GM19438 (cell line): ENCODE data around the gene MYH13.

Experiments used
- ATAC-seq: cut with Tn5 transposase; IDR thresholded peaks from one replicate; pipeline ENCODE4 v1.9.1; 2021; ENCODE audit warnings: low read depth; ENCODE audit not compliant: unreplicated experiment

The MYH13 gene

DNA sequence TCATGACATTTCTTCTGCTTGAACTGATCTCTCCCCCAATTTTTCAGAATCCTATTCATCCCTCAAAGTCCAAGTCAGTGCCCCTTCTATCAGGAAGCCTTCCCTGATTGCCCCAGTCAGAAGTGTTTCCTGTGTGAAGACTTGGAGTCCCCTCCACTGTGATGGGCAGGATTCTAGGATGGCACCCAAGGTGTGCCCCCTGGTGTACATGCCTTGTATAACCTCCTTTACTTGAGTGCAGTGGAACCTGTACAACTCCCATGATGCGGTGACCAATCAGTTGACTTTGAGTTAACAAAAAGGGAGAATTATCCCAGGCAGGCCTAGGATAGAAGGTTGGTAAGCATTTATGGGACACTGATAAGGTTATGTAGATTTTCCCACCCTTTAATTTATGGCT, 23.4 kb downstream of the MYH13 start:
- no peak for ATAC-seq

GRCh38 chr17:10344816-10345215, 28.0 kb downstream of the MYH13 start:
- no peak for ATAC-seq

GRCh38 chr17:10339051-10339450, 33.8 kb downstream of the MYH13 start:
- ATAC-seq, result no peak

DNA sequence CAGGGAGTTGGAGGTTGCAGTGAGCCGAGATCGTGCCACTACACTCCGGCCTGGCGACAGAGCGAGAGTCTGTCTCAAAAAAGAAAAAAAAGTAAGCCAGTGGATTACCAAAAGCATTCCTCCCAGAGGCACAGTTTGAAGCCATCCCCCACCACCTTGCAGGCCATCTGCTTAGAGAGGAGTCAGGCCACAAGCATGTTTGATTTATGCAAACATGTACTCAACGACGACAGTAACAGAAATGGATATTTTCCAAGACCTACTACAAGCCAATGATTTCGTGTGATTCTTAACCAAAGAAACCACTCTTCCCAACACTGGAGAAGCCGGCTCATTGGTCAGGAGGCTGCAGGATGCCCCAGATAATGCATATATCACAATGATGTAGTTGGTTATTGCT, 34.8 kb downstream of the MYH13 start:
- ATAC-seq, result no peak

- no peak for ATAC-seq
These were observed 35.7 kb downstream of the MYH13 start for GRCh38 chr17:10337136-10337535.

DNA sequence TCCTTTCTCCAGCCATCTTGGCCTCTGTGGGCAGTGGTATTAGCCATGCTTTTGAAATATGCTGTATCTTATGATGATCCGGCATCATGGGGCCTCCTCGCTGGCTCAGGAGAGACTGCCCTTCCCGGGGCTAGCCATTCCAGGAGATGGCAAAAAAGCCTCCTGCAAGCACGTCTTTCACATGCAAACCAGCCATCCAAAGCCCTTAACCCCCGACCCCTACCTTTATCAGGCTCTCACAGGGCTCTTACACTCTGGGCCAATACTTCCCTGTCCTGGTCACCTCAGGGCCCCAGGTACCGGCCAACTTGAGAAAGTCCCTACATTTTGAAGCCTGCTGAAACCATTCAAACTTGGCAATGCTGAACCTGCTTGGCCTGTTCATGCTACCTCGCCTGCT, 36.4 kb downstream of the MYH13 start:
- ATAC-seq, result no peak

DNA sequence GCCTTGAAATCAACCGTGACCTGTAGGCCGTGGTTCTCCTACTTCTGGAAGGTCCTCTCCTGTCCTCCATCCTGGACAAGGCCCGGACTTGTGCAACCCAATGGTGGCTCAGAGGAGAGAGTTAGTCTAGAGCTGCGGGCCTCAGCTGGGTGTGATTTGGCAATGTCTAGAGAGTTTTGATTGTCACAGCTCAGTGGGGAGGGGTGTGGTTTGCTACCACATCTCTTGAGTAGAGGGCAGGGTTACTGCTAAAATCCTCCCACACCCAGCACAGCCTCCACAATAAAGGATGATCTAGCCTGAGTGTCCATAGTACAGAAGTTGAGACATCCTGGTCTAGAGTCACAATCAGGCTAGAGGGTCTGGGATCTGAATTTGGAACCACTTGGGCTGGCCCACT, 40.3 kb downstream of the MYH13 start:
- no peak for ATAC-seq

GRCh38 chr17:10328971-10329923, 43.6 kb downstream of the MYH13 start:
- no peak for ATAC-seq

DNA sequence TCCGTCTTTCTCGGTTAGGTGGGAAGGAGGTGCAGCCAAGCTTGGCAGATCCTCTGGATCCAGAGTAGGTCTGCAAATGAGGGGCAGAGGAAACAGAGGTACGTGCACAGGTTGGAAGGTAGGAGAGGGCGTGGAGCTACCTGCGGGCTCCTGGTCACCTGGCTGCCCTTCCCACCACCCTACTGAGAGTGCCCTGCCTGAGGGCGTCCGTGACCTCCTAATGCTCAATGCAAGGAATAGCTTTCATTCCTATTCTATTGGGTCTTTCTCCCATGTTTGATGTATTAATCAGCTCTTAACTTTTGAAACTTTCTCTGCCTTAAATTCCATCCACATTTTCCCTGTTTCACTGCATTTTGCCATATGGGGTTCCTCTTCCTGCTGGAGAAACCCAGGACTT, 44.6 kb downstream of the MYH13 start:
- no peak for ATAC-seq

DNA sequence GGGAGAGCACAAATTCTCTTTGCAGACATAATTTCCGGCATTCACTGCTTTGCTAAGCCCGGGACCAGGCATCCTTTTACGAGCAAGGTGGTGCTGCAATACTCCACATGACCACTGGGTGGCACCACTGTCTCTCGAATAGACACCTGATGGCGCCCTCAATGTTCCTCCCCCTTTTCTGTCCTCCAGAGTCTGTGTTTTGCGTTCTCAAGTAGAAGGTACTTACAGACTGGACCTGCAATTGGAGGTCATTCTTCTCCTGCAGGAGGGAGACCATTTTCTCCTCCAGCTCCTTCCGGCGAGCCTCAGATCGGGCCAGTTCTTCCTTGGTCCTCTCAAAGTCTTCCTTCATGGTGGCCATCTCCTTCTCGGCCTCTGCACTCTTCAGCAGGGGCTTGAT, 45.2 kb downstream of the MYH13 start:
- ATAC-seq, result no peak

DNA sequence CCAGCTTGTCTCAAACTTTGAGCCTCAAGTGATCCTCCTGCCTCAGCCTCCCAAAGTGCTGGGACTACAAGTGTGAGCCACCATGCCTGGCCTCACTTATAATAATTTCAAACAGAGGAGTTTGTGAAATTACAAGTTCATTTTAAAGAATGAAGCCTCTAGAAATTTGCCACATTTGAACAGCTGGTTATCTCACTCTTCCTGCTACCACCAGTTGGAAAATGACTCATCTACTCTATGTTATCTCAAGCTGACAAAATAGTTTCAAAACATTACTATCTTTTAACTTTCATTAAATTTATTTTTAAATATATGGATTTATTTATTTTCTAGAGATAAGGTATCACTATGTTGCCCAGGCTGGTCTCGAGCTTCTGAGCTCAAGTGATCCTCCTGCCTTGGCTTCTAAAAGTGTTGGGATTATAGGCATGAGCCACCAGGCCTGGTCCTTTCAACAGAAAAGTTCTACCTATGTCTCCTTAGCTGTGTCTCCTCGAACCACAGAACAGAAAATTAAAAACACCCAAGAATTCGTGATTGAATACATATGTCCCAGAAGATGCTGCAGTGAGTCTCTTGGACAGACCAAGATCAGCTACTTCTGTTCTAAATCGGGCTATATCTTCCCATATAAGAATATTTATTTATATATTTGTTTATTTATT, 47.6 kb downstream of the MYH13 start:
- ATAC-seq, result no peak

- no peak for ATAC-seq
These were observed 48.8 kb downstream of the MYH13 start for GRCh38 chr17:10323812-10324610.

DNA sequence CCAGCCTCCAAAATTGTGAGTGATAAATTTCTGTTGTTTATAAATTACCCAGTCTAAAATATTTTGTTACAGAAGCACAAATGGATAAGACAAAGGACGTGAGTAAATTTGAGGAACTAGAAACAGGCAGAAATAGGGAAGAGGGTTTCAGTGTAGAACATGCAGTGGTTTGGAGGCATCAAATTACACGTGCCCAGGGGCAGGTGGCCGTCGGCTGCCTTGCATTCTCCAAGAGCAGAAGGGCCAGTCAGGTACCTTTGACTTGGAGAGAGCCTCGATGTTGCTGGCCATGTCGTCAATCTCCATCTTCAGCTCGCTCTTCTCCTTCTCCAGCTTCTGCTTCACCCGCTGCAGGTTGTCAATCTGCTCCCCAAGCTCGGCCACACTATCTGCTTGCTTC, 54.3 kb downstream of the MYH13 start:
- ATAC-seq, result no peak

DNA sequence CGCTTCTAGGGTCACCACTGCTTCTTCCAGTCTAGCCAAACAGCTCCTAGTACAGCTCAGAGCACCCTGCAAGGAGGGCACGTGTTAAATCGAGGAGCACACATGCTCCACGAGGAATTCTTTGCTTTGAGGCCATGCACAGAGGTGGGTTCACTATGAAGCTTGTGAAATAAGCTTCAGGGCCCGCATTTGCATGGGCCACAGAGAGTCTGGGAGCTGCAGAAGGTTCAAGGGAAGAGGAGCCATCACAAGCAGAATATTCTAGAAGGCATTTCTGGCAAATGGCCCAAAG, 55.3 kb downstream of the MYH13 start:
- ATAC-seq, result no peak

GRCh38 chr17:10316801-10317542, 55.8 kb downstream of the MYH13 start:
- ATAC-seq, result no peak

DNA sequence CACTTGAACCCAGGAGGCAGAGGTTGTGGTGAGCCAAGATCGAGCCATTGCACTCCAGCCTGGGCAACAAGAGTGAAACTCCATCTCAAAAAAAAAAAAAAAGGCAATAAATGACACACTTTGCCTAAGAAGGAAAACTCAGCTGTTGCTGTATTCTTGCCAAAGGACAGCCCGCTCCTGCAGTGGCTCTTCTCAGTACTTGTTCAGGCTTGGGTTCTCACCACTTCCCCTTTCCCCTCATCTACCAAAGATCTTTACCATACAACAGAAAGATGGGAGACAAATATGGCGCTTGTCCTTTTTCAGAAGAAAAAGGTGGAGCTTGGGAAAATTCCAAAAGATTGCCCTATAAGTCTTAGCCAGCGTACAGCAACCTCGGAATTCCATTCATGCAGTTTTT, 58.5 kb downstream of the MYH13 start:
- ATAC-seq, result no peak

GRCh38 chr17:10313037-10313672, 59.7 kb downstream of the MYH13 start:
- ATAC-seq, result no peak

DNA sequence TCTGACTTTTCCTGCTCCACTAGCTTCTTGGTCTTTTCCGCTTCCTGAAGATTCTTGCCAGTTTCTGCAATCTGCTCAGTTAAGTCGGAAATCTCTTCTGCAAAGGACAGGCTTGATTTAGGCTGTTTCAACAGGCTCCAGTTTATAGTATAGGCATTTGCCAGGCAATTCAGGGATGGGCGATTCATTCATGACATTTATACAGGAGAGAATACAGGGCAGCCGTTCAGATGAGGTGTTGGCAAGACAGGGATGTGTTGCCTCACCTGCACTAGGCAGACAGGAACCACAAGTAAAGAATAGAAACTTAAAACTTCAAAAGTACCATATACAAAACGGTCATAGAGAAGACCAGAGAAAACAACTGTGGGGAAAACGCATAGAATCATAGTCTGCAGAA, 61.7 kb downstream of the MYH13 start:
- no peak for ATAC-seq

DNA sequence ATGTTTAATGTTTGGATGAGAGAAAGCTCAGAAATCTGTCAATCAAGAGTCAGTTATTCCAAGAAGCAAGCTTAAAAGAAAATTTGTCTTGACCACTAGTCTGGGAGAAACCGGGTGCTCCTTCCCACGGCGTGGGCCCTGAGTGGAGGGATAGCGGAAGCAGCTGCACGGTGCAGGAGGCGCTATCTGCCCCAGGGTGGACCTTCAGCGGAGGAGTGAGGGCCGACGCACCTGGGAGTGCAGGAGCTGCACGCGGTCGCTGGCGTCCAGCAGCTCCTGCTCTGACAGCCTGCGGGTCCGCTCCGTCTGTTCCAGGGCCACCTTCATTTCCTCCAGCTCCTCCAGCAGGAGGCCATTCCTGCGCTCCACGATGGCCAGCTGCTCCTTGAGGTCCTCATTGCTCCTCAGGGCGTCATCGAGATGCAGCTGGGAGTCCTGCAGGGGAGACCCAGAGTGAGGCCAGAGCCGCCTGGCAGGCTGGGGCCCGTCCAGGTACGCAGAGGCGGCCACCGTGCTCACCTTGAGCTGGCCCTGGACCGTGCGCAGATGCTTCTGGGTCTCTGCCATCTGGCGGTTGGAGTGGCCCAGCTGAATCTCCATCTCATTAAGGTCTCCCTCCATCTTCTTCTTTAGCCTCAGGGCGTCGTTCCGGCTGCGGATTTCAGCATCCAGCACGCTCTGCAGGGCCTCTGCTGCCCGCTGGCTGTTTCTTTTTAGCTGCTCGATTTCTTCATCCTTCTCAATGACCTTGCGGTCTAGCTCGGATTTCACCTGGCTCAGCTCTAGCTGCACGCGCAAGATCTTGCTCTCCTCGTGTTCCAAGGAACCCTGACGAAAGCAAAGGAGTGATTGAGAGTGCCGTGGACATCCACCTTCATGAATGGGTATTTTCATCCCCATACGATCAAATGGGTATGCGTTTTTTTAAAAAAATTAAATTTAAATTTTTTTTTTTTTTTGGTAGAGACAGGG, 63.5 kb downstream of the MYH13 start:
- ATAC-seq, result no peak
